ENCODE measurements around the gene NACC2.
A peak's percentile ranks its signal among the peaks of the same experiment; 100 is the strongest.

The NACC2 gene

GRCh38 chr9:136007934-136008692 is 87.0 kb downstream of the NACC2 start:
- no peak for DNase-seq

- DNase-seq, result no peak
Measured at GRCh38 chr9:136007276-136007933, 87.7 kb downstream of the NACC2 start.

GRCh38 chr9:136006169-136006568 is 88.9 kb downstream of the NACC2 start:
- DNase-seq, result no peak

- DNase-seq, result no peak
Measured at GRCh38 chr9:136004712-136005111, 90.4 kb downstream of the NACC2 start.

GRCh38 chr9:136004219-136004618 is 90.9 kb downstream of the NACC2 start:
- no peak for DNase-seq

- no peak for DNase-seq
Measured at GRCh38 chr9:136003411-136004218, 91.5 kb downstream of the NACC2 start.

- DNase-seq, result no peak
Measured at GRCh38 chr9:136002881-136003280, 92.2 kb downstream of the NACC2 start.

GRCh38 chr9:136002215-136002614 is 92.9 kb downstream of the NACC2 start:
- no peak for DNase-seq

GRCh38 chr9:136001231-136001630 is 93.9 kb downstream of the NACC2 start:
- DNase-seq, result no peak

- DNase-seq, result no peak
Measured at GRCh38 chr9:135998410-135999071, 96.5 kb downstream of the NACC2 start.

GRCh38 chr9:135998016-135998380 is 97.1 kb downstream of the NACC2 start:
- DNase-seq, result no peak

GRCh38 chr9:135997090-135998015 is 97.7 kb downstream of the NACC2 start:
- no peak for DNase-seq

- DNase-seq, result no peak
Measured at GRCh38 chr9:135995816-135996215, 99.3 kb downstream of the NACC2 start.

GRCh38 chr9:135994501-135995192 is 100.4 kb downstream of the NACC2 start:
- no peak for DNase-seq

GRCh38 chr9:135993765-135994500 is 101.2 kb downstream of the NACC2 start:
- DNase-seq, result no peak

- no peak for DNase-seq
Measured at GRCh38 chr9:135993409-135993742, 101.7 kb downstream of the NACC2 start.

- DNase-seq, result peak; percentile 32
Measured at GRCh38 chr9:135992486-135993408, 102.3 kb downstream of the NACC2 start.

- DNase-seq, result no peak
Measured at GRCh38 chr9:135991771-135992170, 103.3 kb downstream of the NACC2 start.
